Myocyte (in vitro differentiated cells): Measurements from ENCODE around the gene CHI3L1. TPM values are rescaled to one million over a fixed set of nuclear protein-coding genes. Genes with fewer than 3 reads are reported as not detected.

Experiments used
- DNase-seq: peaks from one replicate; pipeline ENCODE4 v3.0.0-alpha.2; 2012; ENCODE audit warnings: low read depth
- total RNA-seq: library from RNA; depleted of rRNA; stranded (reverse); fragments of >200 nt; gene quantifications from 2 replicates; pipeline ENCODE4 v1.2.3, GENCODE V29; 2014

Gene CHI3L1
- total RNA-seq, 1 donor from 2014 or later = 0.37 TPM

DNA sequence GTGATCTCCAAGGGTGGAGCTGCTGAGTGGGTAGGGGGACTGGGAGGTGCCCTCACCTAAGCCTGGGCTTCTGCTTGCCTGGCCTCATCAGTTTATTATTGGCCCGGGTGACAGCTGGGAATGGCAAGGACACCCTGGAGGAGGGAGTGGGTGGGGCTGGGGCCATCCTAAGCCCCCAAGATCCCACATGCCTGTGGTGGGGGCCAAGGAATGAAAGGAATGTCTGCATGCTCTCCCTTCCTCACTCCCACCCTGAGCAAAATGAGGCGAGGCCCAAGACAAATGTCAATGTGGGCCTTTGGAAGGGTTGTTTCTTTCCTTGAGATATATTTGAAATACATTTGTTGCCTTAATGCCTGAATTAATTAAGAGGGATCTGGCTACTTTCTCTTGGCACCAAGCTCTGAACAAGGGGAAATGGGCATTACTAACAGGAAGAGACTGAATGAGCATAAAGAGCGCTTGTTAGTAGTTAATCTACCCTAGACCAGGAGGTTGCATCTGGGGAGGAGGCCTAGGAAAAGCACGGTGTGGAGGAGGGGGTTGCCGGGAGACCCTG, 19.7 kb upstream of the CHI3L1 start:
- peak; percentile 98 for DNase-seq

DNA sequence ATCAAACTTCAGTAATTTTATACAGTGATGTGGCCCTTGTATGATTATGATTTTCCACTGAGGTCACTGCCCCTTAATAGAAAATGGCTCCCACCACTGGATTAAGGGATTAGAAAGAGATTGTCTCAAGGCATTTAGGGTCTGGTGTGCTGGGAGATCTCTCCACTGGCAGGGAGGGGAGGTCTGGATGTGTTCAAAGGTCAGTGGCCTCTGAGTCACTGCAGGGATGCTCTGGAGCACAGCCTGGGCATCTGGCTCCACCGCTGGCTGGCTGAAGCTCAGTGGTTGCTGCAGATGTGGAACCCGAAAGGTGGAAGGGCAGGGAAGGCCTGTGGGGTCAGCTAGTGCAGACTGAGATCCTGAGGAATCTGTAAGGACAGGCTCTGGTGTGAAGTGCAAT, 18.3 kb upstream of the CHI3L1 start:
- peak; percentile 82 for DNase-seq

DNA sequence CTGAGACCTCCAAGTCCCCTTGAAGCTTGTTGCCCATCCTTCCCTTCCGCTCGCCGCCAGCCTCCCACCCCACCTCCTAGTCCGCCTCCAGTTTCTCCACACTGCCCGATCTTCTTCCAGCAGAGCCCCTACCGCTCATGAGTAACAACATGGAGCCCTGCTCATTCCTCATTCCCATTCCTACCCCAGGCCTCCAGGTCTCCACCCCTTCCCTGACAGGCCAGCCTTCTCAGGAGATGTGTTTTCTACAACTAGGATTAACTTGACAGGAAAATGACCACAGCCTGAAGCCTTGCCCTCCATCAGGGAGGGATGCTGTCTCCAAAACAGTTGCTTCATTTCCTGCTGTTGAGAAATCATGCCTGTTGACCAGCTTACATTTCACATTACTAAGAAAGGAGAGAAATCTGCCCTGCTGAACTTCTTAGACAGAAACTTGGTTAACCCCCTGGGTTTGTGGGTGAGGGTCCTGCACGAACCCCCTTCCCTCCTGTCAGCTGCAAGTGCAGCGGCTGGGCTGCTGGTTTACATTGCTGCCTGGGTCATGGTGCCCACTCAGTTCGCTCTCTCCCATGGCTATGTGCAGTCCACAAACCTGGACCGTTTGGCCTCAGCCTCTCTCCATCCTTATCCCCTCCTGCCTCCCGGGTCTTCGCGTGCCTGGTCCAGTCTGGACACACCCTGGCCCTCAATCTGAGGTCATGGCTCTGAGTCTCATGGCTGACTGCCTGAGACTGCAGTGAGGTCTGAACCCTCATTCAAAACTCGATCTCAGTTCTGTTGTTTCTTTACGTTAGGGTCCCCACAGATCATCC, 16.1 kb upstream of the CHI3L1 start:
- DNase-seq = peak; percentile 84

DNA sequence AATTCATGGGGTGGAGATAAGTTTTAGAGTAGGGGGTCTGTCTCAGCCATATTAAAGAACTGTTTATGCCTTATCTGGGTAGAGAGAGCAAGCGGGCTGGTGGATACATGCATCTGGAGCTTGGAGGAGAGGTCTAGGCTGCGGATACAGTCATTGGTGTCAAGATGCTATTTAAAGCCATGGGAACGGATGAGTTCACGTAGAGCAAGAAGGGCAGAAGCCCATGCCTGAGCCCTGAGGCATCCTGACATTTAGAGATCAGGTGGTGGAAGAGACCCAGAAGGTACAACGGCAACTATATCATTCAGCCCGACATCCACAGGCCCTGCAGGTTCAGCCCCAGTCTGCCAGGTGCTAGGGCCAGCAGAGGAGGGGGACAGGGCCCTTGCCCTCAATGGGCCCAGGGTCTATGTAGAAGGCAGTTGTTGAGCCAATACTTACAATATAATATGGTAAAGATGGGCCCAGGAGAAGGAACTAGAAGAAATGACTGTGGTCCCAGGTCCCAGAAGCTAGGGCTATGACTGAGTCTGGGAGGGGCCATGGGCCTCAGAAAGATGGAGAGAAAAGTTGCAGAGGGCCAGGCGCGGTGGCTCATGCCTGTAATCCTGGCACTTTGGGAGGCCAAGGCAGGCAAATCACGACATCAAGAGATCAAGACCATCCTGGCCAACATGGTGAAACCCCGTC, 15.2 kb upstream of the CHI3L1 start:
- DNase-seq = peak; percentile 54

DNA sequence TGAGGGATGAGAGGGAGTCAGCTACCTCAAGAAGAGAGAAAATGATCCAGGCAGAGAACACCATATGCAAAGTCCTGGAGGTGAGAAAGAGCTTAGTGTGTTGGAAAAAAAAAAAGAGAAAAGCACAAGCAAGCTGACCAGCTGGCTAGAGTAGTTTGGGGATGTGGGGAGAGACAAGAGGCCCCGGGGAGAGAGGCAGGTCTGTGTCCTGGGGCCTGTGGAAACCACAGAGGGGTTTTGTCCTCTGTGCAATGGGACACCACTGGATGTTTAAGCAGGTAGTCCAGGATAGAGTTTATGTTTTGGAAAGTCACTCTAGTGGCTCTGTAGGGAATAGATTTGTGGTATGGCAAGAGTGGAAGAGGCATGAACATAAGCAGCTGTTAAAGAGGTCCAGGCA, 14.4 kb upstream of the CHI3L1 start:
- peak; percentile 45 for DNase-seq

DNA sequence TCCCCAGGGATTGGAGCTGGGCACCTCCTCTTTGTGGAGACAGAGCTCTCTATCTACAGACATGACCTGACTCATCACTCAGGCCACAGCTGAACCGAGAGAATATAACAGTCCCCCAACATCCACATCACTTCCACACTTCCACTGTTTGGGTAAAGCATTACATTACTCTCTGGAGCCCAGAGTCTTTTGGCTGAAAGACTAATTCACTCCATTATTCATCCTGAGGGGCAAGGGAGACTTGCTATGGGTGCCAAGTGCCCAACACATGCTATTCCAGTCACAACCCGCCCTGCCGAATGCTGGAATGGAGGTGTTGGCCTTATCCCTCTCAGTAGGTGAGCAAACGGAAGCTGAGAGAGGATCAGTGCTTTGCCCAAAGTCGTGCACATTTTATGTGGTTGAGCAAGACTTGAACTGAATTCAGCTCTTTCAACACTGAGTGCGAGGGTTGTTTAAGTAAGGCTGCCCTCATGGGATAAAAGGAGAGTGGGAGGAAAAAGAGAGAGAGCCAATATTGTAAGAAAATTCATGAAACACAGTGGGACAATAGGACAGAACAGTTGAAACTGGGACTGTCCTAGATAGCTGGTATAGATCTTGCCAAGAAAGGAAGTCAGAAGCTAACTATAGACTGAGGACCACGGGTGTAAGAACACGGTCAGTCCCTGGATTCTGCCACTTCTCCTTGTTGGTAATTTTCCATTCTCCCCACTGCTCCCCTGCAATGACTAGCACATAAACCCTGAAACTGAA, 13.5 kb upstream of the CHI3L1 start:
- peak; percentile 78 for DNase-seq

DNA sequence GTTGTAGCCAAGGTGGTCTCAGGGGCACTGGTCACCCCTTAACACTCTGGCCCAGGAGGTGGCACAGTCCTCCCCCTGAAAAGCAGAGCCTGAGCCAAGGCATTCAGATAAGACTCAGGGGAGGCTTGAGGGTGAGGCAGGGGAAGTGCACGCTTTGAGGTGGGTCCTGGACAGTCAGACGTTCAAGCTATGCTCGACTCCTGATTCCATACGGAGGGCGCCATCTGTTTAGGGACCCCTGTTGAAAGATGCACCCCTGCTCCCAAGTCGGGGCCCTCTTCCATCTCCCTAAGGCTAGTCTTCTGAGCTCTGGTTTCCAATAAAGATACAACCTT, 12.9 kb upstream of the CHI3L1 start:
- no peak for DNase-seq

DNA sequence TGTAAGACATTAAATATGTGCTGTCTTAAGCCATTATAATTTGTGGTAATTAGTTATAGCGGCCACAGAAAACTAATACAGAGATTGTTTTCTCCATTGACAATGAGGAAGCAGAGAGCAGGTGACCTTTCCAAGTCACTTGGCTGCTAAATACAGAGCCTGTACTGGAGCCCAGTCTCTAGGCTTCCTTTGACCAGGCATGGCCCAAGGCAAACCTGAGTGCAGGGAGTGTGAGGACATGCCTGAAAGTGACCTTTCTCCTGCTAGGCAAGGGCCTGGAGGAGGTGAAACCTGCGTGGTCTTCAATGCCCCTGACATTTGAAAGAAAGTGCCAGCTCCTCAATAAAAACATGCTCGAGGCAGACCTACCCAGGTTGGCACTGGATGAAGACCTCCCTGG, 12.5 kb upstream of the CHI3L1 start:
- no peak for DNase-seq

DNA sequence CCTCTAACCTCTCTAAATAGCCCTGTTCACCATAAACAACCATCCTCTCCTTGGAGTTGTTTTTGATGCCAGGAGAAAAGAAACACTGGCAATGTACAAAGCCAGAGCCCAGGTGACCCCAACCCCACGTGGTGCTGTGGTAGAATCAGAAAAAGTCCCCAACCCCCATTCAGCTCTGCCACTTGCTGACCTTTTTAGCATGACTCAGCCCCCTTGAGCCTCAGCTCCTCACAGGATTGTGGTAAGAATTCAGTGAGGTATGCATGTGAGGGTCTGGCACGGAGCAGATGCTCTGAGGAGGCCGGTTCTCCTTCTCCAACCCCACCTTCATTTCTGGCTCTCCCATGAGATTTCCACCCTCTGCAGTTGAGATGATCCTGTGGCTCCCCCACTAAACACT, 11.1 kb upstream of the CHI3L1 start:
- DNase-seq = peak; percentile 94

DNA sequence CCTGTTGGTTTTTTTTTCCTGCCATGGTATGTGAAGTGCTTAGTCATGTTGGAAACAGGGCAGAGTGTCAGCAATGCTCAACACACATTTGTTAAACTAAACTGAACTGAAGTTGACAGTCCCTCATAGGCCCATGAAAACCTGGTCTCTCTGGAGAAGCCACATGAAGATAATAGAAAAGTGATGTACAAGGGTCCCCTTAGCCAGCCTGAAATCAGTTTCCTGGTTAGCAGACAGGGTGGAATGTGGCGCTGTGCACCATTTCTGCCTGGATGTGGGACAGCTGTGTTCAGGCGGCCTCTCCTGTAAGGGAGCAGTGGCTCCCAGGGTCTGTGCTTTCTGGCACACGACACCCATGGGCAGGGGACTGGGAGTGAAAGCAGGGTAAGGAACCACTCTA, 9.9 kb upstream of the CHI3L1 start:
- DNase-seq = peak; percentile 49

DNA sequence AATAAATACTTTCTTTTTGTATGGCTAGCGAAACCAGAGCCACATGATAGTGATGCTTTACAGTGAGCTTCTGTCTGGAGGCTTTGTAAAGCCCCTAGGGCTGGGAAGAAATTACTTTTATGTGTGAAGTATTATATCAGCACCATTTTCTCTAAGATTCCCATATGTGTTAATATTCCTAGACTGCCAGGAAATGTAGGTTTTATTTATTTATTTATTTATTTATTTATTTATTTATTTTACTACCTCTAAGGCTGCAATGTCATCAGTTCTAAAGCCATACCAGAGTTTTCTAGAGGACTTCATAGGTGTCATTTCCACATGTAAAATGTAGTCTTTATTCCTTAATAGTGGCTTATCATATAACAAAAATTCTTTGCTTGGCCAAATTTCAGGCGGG, 4.4 kb upstream of the CHI3L1 start:
- no peak for DNase-seq

DNA sequence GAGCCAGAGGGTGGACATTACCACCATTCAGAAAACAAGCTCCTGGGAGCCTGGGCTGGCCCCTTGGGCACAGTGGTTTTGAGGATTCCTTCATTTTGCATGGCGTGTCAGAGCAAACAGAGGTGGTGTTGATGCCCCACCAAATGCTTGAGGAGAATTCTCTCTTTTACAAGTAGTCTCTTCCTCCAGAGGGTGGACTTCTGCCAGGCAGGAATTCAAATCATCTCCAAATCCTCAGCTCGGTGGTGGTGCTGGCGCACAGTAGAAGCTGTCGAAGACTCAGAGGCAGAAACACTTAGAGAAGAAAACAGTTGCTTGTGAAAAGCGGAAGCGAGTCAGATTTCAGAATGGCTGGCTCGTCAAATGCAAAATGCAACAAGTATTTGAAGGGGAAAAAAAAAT, 3.4 kb upstream of the CHI3L1 start:
- DNase-seq = peak; percentile 11

DNA sequence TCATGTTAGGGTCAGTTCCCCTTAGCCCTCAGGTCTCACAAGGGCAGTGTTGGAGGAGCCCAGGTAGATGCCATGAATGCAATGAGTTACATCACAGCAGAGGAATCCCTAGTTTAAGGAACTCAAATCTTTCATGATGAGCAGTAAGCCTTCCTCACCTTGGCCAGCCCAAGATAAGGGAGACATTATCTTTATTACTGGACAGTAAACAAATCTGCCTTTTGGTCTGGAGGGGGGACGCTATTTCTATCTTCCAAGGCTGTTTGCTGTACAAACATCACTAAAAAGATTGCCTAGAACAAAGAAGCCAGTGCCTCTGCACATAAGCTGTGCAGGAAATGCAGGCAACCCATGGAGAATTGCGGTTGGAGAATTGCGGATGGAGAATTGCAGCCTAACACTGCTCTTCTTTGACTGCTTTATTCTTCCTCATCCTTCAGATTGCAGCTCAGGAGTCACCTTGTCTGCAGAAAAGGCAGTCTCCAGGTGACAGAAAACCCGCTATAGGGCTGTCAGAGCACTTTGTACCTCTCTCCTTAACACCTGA, 2.3 kb upstream of the CHI3L1 start:
- DNase-seq = no peak

DNA sequence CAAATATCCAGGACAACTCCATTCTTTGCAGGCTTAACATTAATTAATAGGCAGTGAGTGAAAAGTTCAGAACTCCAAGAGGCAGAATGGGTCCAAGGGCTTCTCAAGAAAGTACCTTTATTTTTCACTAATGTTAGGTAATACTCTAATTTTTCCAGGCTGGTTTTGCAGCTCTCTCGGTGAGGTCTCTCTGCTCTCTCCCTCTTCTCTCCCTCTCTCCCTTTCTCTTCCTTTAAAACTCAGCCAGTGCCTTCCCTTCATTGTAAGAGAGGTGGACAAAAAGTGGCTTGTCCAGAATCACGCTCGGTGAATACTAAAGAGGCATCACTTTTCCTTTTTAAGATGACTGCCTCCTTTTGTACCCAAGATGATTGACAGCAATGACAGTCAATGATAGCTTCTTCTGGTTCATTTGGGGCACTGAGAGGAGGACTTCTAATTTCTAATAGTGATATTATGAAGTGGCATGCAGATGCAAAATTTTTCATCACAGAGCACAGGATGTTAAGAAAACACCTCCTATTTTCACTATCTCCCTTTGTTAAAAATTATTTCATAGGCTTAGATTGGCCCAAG, 1.3 kb upstream of the CHI3L1 start:
- no peak for DNase-seq

DNA sequence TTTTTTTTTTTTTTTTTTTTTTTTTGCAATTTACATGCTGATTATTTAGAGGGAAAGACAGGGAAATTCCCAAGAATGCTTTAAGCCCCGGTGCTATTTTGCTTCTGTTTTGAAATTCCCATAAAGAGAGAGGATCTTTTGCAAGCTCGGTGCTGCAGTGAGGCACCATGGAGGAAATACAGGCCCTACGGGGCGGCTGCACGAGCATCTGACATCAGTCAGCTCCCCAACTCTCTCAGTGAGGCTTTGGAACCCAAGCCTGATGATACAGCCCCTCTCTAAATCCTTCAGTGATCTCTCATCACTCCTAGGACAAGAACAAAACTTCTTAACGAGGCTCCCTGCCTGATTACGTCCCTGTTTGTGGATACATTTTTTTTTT, 791 bp upstream of the CHI3L1 start:
- DNase-seq = no peak

DNA sequence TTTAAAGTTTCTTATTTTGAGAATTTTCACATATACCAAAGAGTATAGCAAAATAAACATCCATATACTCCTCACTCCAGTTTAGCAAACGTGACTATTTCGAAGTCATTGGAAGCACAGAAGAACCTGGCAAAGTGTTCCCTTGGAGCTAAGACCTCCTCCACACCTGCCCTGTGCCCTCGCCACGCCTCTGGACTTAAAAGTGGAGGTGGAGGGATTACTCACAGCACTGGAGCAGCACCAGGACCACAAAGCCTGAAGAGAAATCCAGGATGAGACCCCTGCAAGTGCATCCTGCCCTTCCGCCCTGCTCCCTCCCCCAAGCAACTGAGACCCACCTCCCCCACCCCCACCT, 436 bp downstream of the CHI3L1 start:
- no peak for DNase-seq

DNA sequence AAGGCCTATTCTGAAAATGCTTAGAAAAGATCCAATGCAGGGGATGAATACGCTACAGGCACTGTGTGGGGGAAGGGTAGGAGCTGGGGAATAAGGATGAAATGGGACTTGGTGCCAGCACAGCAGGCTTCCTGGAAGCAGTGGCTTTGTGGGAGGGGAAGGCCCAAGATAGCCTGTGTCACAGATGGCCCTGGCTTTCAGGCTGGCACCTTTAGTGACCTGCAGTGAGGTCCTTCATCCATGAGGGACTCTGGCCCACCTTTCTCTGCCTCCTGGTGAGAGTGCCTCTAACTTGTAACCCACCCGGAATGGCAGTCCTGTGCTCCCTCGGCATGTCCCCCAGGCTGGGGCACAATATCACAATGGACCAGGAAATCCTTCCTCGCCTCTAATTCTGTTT, 919 bp downstream of the CHI3L1 start:
- peak; percentile 18 for DNase-seq

DNA sequence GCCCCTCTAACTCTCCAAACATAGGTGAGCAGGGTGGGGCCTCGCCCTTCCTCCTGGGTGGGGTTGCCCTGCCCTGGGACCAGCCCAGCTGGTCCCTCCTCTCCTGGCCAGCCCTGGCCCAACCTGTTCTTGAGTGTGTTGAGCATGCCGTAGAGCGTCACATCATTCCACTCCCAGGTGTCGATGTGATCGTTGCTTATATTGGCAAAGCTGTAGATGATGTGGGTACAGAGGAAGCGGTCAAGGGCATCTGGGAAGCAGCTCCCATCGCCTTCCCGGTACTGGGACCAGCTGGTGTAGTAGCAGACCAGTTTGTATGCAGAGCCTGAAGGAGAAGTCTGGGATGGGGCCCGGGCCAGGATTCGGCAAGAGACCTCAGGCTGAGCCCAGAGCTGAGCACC, 1.4 kb downstream of the CHI3L1 start:
- DNase-seq = no peak

DNA sequence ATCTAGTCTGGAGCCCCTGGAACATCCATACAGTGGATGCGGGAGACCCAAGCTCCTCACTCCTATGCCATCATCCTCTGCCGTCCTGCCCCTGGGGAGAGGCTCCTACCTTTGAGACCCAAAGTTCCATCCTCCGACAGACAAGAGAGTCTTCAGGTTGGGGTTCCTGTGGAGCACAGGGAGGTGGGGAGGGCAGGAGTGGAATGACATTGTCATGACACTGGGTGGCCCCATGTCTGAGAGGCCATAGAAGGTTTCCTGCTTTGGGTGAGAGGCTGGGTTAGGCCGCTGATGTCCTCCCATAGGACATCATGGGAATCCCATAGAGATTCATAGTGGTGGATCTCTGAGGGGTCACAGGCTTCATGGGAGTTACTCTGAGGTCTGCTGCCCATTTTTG, 2.0 kb downstream of the CHI3L1 start:
- no peak for DNase-seq

DNA sequence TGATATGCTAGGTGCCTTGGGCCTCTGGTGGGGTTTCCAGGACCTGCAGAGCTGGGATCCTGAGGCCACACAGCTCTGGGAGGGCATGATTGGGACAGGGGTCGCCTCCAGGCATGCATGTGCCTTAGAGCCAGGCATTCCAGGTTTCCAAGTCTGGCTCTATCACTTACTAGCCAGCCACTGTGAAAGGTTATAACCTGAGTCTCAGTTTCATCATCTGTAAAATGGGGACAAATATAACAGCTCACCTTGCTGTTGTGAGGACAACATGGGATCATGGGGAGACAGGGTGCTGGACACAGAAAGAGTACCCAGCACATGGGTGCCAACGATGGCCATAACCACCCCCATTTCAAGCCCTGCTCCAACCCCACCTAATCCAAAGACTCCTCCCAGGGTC, 2.7 kb downstream of the CHI3L1 start:
- DNase-seq = no peak

DNA sequence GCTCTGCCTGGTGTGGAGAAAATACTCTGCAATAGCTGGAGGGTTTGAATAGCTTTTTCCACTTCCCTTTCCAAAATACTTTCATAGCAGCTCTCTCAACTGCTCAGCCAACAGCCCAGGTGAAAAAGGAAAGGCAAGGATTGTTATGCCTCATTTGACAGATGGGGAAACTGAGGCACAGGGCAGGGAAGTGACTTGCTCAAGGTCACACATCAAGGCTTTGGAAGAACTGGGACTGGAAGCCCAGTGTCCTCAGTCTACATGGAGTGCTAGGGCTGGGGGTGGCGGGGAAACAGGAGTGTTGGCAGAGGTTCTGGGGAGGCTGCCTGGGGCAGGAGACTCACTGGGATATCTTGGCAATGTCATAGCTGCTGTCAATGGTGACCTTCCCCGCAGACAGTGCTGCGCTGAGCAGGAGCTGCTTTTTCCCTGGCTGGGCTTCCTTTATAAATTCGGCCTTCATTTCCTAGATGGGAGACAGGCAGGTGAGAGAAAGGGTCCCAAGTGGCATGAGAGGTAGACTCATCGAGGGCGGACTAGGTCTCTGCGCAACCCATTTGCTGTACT, 4.0 kb downstream of the CHI3L1 start:
- DNase-seq = no peak
